Measurements from ENCODE around the gene GLTP. TPM values are rescaled to one million over a fixed set of nuclear protein-coding genes. Genes with fewer than 3 reads are reported as not detected.

The GLTP gene
- total RNA-seq, 1 donor from 2014 or later: 210 TPM

GRCh38 chr12:109807954-109808643, 72.2 kb downstream of the GLTP start:
- H3K27me3 ChIP-seq (ENCODE audit: control insufficient read depth, insufficient read depth, low read length): no peaks in the 10 kb centered on the region
- TF ChIP-seq CTCF (IDR thresholded peaks at IDR 0.05; ENCODE audit: insufficient read depth, low read length, severe bottlenecking): no peak
- FAIRE-seq: no peak
- no peaks in the 10 kb centered on the region for H3K36me3 ChIP-seq (ENCODE audit: control insufficient read depth, insufficient read depth, low read length)
- no peak overlapping the region for H3K4me3 ChIP-seq (ENCODE audit: low read depth, low read length)
- no peak for DNase-seq (ENCODE audit: low read depth)

GRCh38 chr12:109804820-109805761, 75.2 kb downstream of the GLTP start:
- Histone ChIP-seq H3K4me3 (ENCODE audit: low read depth, low read length) (no peak overlapping the region), H3K36me3 (ENCODE audit: control insufficient read depth, insufficient read depth, low read length) (no peaks in the 10 kb centered on the region), H3K27me3 (ENCODE audit: control insufficient read depth, insufficient read depth, low read length) (no peaks in the 10 kb centered on the region)
- TF ChIP-seq CTCF (IDR thresholded peaks at IDR 0.05; ENCODE audit: insufficient read depth, low read length, severe bottlenecking): peak; percentile 96
- DNase-seq (ENCODE audit: low read depth) (peak; percentile 39), FAIRE-seq (no peak)

GRCh38 chr12:109803678-109804077, 76.7 kb downstream of the GLTP start:
- TF ChIP-seq CTCF (IDR thresholded peaks at IDR 0.05; ENCODE audit: insufficient read depth, low read length, severe bottlenecking): no peak
- H3K4me3 ChIP-seq (ENCODE audit: low read depth, low read length): no peak overlapping the region
- H3K27me3 ChIP-seq (ENCODE audit: control insufficient read depth, insufficient read depth, low read length): no peaks in the 10 kb centered on the region
- FAIRE-seq (no peak), DNase-seq (ENCODE audit: low read depth) (no peak)
- no peaks in the 10 kb centered on the region for H3K36me3 ChIP-seq (ENCODE audit: control insufficient read depth, insufficient read depth, low read length)

- Histone ChIP-seq H3K27me3 (ENCODE audit: control insufficient read depth, insufficient read depth, low read length) (no peaks in the 10 kb centered on the region), H3K36me3 (ENCODE audit: control insufficient read depth, insufficient read depth, low read length) (no peaks in the 10 kb centered on the region), H3K4me3 (ENCODE audit: low read depth, low read length) (no peak overlapping the region)
- no peak for TF ChIP-seq CTCF (IDR thresholded peaks at IDR 0.05; ENCODE audit: insufficient read depth, low read length, severe bottlenecking)
- DNase-seq (ENCODE audit: low read depth): no peak
- FAIRE-seq: no peak
Observed at GRCh38 chr12:109802828-109803227, 77.5 kb downstream of the GLTP start.

Other genes starting within 250 kb of the GLTP start
- gene FAM222A, start 166.7 kb downstream of the GLTP start, total RNA-seq: under 0.01 TPM in 1 of 2 replicates, not detected in the other
- 0.51 and 0.53 TPM in 2 replicates for gene TRPV4, start 47.1 kb downstream of the GLTP start, total RNA-seq
- gene TCHP, start 19.7 kb upstream of the GLTP start, total RNA-seq: 9.2 and 18.1 TPM in 2 replicates
- 21.9 and 22.4 TPM in 2 replicates for gene GIT2, start 115.8 kb upstream of the GLTP start, total RNA-seq
- 27.3 and 36.9 TPM in 2 replicates for gene ANKRD13A, start 118.9 kb upstream of the GLTP start, total RNA-seq
- gene C12orf76, start 168.0 kb upstream of the GLTP start, total RNA-seq: 12.8 and 17.9 TPM in 2 replicates
- gene IFT81, start 243.8 kb upstream of the GLTP start, total RNA-seq: 5.8 and 9.5 TPM in 2 replicates

Measured in bronchial epithelial cell (primary cell).